ENCODE measurements around the gene COL11A2.

The COL11A2 gene

GRCh38 chr6:33114406-33114805 lies 77.9 kb downstream of the COL11A2 start:
- no peak for FAIRE-seq

GRCh38 chr6:33113755-33114154 lies 78.5 kb downstream of the COL11A2 start:
- no peak for FAIRE-seq
